ENCODE measurements around the gene EPB41. TPM values are rescaled to one million over a fixed set of nuclear protein-coding genes. Genes with fewer than 3 reads are reported as not detected.
"Not testable (repeated sequence)": the region's sequence is repeated elsewhere in the genome, so short reads cannot be mapped to it uniquely, and the experiment has no call there.

The EPB41 gene
- total RNA-seq, 2 experiments from 2014 or later = 163 to 198 TPM

DNA sequence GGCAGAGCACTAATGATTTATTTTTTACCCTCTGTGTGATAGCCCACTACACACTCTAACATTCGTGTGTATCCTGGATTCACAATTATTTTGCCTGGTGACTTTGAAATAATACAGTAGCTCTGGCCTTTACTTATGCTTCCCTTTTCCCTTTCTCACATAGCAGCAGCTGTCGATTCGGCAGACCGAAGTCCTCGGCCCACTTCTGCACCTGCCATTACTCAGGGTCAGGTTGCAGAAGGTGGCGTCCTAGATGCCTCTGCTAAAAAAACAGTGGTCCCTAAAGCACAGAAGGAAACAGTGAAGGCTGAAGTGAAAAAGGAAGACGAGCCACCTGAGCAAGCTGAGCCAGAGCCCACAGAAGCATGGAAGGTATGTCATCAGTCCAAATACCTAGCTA, 138.6 kb downstream of the EPB41 start:
- DNase-seq = no peak
- no peak overlapping the region for H3K27ac Mint-ChIP-seq
- H3K36me3 Mint-ChIP-seq (ENCODE audit: low read depth) = peaks cover 15% of the 10 kb centered on the region
- no peak overlapping the region for H3K4me3 Mint-ChIP-seq
- H3K9me3 Mint-ChIP-seq = no peaks in the 10 kb centered on the region
- CTCF ChIA-PET = interaction anchor here (0.8 kb wide), 1 partner anchor 68 kb away, joined by 3 read pairs; no protein-coding TSS in a partner anchor
- H3K27me3 Mint-ChIP-seq = no peaks in the 10 kb centered on the region
- POLR2A ChIA-PET = no interaction called here
- no peaks in the 10 kb centered on the region for H3K4me1 Mint-ChIP-seq

GRCh38 chr1:29055160-29055559, 140.8 kb downstream of the EPB41 start:
- POLR2A ChIA-PET = no interaction called here
- no peak overlapping the region for H3K27ac Mint-ChIP-seq
- no peaks in the 10 kb centered on the region for H3K9me3 Mint-ChIP-seq
- CTCF ChIA-PET = no interaction called here
- H3K4me1 Mint-ChIP-seq = no peaks in the 10 kb centered on the region
- H3K27me3 Mint-ChIP-seq = no peaks in the 10 kb centered on the region
- H3K4me3 Mint-ChIP-seq = no peak overlapping the region
- DNase-seq = no peak
- H3K36me3 Mint-ChIP-seq (ENCODE audit: low read depth) = peaks cover 17% of the 10 kb centered on the region

- H3K27me3 Mint-ChIP-seq = no peaks in the 10 kb centered on the region
- H3K9me3 Mint-ChIP-seq = no peaks in the 10 kb centered on the region
- H3K27ac Mint-ChIP-seq = no peak overlapping the region
- POLR2A ChIA-PET = no interaction called here
- DNase-seq = no peak
- no peak overlapping the region for H3K4me3 Mint-ChIP-seq
- H3K36me3 Mint-ChIP-seq (ENCODE audit: low read depth) = peaks cover 16% of the 10 kb centered on the region
- H3K4me1 Mint-ChIP-seq = no peaks in the 10 kb centered on the region
- CTCF ChIA-PET = interaction anchor here (0.7 to 0.9 kb wide), 2 partner anchors 177 to 265 kb away, joined by 3 read pairs; no protein-coding TSS in a partner anchor
These were observed 141.9 kb downstream of the EPB41 start for GRCh38 chr1:29056256-29056655.

GRCh38 chr1:29057700-29058099, 143.3 kb downstream of the EPB41 start:
- peaks cover 6% of the 10 kb centered on the region for H3K4me1 Mint-ChIP-seq
- no peaks in the 10 kb centered on the region for H3K27me3 Mint-ChIP-seq
- no peaks in the 10 kb centered on the region for H3K9me3 Mint-ChIP-seq
- no peak overlapping the region for H3K4me3 Mint-ChIP-seq
- H3K36me3 Mint-ChIP-seq (ENCODE audit: low read depth) = peaks cover 19% of the 10 kb centered on the region
- H3K27ac Mint-ChIP-seq = no peak overlapping the region
- POLR2A ChIA-PET = no interaction called here
- DNase-seq = no peak
- CTCF ChIA-PET = no interaction called here

GRCh38 chr1:29062157-29062942, 148.0 kb downstream of the EPB41 start:
- no peak overlapping the region for H3K4me3 Mint-ChIP-seq
- no peaks in the 10 kb centered on the region for H3K9me3 Mint-ChIP-seq
- CTCF ChIA-PET = interaction anchor here (0.8 to 1.2 kb wide), 2 partner anchors 15 to 180 kb away, joined by 3 read pairs; no protein-coding TSS in a partner anchor
- POLR2A ChIA-PET = no interaction called here
- peaks cover 18% of the 10 kb centered on the region for H3K36me3 Mint-ChIP-seq (ENCODE audit: low read depth)
- peaks cover 7% of the 10 kb centered on the region for H3K4me1 Mint-ChIP-seq
- H3K27me3 Mint-ChIP-seq = no peaks in the 10 kb centered on the region
- no peak for DNase-seq
- no peak overlapping the region for H3K27ac Mint-ChIP-seq

GRCh38 chr1:29064064-29064463, 149.7 kb downstream of the EPB41 start:
- ChIA-PET POLR2A (interaction anchor here (0.6 kb wide), 1 partner anchor 310 kb away, joined by 3 read pairs; no protein-coding TSS in a partner anchor), CTCF (interaction anchor here (1.2 kb wide), 1 partner anchor 13 kb away, joined by 3 read pairs; no protein-coding TSS in a partner anchor)
- H3K27me3 Mint-ChIP-seq = no peaks in the 10 kb centered on the region
- H3K36me3 Mint-ChIP-seq (ENCODE audit: low read depth) = peaks cover 27% of the 10 kb centered on the region
- no peak overlapping the region for H3K27ac Mint-ChIP-seq
- H3K4me3 Mint-ChIP-seq = no peak overlapping the region
- no peak for DNase-seq
- peaks cover 7% of the 10 kb centered on the region for H3K4me1 Mint-ChIP-seq
- no peaks in the 10 kb centered on the region for H3K9me3 Mint-ChIP-seq

DNA sequence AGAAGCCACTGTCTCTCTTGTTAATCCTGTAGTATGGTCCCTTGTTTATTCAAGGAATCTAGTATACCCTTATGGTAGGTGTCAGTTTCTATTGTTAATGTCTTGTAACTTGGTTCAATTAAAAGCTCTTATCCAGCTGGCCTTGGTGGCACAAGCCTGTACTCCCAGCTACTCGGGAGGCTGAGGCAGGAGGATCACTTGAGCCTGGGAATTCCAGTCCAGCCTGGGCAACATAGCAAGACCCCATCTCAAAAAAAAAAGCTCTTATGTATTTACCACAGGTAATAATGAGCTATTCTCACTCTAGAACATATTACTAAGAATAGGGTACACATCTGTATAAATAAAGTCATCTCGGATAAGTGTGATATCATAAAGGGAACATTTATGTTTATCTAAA, 162.8 kb downstream of the EPB41 start:
- no peak for DNase-seq
- no peaks in the 10 kb centered on the region for H3K4me1 Mint-ChIP-seq
- H3K9me3 Mint-ChIP-seq = no peaks in the 10 kb centered on the region
- no peaks in the 10 kb centered on the region for H3K27me3 Mint-ChIP-seq
- POLR2A ChIA-PET = no interaction called here
- no peak overlapping the region for H3K27ac Mint-ChIP-seq
- no peak overlapping the region for H3K4me3 Mint-ChIP-seq
- peaks cover 5% of the 10 kb centered on the region for H3K36me3 Mint-ChIP-seq (ENCODE audit: low read depth)
- CTCF ChIA-PET = interaction anchor here (0.5 to 1.0 kb wide), 3 partner anchors 14 to 243 kb away, joined by 3 read pairs; no protein-coding TSS in a partner anchor

DNA sequence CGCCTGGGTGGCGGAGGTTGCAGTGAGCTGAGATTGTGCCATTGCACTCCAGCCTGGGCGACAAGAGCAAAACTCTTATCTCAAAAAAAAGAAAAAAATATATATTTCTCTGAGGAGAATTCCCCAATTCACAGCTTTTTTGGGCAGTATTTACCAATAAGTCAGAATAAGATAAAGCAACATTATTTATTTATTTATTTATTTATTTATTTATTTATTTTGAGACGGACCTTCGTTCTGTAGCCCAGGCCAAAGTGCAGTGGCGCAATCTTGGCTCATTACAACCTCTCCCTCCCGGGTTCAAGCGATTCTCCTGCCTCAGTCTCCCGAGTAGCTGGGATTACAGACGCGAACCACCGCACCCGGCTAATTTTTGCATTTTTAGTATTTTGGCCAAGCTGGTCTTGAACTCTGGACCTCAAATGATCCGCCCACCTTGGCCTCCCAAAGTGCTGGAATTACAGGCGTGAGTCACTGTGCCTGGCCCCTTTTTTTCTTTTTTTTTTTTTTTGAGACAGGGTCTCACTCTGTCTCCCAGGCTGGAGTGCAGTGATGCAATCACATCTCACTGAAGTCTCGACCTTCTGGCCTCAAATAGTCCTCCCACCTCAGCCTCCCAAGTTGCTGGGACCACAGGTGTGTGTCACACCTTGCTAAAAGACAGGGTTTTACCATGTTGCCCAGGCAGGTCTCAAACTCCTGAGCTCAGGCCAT, 165.7 kb downstream of the EPB41 start:
- H3K4me1 Mint-ChIP-seq; H3K27me3 Mint-ChIP-seq; POLR2A ChIA-PET; H3K27ac Mint-ChIP-seq; CTCF ChIA-PET; H3K4me3 Mint-ChIP-seq; H3K9me3 Mint-ChIP-seq; H3K36me3 Mint-ChIP-seq (ENCODE audit: low read depth); DNase-seq: not testable (repeated sequence)

DNA sequence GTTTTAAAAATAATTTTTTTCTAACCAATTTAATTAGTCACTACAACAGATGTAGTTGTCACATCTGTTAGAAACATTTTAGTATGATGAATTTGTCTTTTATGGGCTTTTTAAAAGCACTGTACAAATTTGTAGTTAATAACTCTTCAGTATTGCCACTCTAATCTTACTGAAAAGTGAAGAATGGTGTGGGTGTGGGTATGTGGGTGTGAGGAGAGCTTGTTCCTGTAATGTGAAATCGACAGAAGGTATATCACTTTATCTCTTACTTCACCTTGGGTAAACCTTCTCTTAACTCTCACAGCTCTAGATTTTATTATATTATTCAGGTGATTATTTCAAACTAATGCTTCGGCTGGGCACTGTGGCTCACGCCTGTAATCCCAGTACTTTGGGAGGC, 166.8 kb downstream of the EPB41 start:
- ChIA-PET CTCF (interaction anchor here (0.5 to 1.4 kb wide), 2 partner anchors 13 to 102 kb away, joined by 3 read pairs; no protein-coding TSS in a partner anchor), POLR2A (interaction anchor here (0.6 kb wide), 1 partner anchor 689 kb away, joined by 3 read pairs; no protein-coding TSS in a partner anchor)
- peaks cover 9% of the 10 kb centered on the region for H3K36me3 Mint-ChIP-seq (ENCODE audit: low read depth)
- H3K27ac Mint-ChIP-seq = no peak overlapping the region
- H3K27me3 Mint-ChIP-seq = no peaks in the 10 kb centered on the region
- no peak overlapping the region for H3K4me3 Mint-ChIP-seq
- no peaks in the 10 kb centered on the region for H3K4me1 Mint-ChIP-seq
- DNase-seq = no peak
- H3K9me3 Mint-ChIP-seq = no peaks in the 10 kb centered on the region

DNA sequence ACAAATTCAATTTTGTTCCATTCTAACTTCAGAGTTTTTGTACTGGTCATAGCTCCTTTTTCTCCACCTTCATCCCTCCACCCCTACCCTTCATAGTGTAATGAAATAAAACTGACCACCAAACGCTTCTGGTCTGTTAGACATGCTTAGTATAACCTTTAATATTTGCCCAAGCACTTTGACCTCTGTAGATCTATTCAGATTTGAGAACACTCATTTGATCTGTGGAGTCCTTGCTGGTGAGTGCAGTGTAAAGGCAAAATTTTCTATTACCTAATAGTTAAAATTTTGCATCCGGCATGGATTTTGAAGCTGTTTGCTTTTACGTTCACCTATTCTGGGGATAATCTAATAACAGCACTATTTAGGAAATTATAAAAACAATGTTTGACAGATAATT, 168.2 kb downstream of the EPB41 start:
- no peak for DNase-seq
- ChIA-PET POLR2A (no interaction called here), CTCF (interaction anchor here (0.6 to 1.4 kb wide), 2 partner anchors 14 to 36 kb away, joined by 3 read pairs; no protein-coding TSS in a partner anchor)
- Mint-ChIP-seq H3K27me3 (no peaks in the 10 kb centered on the region), H3K27ac (no peak overlapping the region), H3K4me1 (no peaks in the 10 kb centered on the region), H3K4me3 (no peak overlapping the region), H3K36me3 (ENCODE audit: low read depth) (peaks cover 7% of the 10 kb centered on the region), H3K9me3 (no peaks in the 10 kb centered on the region)

DNA sequence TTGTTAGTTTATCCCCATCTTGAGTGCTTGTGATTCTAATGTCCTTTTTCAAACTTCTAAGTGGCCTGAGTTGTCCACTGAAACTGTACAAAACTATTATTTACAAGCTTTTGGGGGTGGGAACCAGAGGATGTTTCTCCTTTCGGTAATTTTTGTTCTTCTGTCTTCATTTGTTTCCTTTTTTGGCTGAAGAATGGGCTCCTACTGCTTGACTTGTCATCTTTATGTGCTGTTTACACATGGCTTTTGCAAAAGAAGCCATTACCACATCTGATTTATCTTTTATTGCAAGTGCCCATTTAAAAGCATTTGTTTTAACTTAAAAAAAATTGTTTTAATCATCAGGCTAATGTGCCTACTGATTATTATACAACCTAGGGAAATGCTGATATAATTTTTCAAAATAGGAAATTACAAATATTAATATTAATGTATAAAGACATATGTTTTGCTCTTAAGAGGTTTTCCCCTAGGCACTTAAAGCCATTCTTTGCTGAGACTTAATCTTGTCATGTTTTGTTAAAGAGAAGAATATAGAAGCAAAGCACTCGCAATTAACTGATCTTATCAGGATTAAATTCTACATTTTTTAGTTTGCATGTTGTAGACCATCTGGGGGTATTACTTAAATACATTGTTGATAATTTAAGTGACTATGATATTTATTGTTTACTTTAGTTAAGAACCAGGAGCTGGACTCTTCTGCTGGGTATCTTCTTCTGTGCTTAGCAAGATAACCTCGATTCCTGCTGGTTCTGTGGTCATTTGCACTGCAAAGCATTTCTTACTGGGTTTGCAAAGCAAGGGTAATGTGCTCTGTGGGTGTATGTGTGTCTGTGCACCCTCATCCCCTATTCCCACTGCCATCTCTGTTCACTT, 169.2 kb downstream of the EPB41 start:
- H3K36me3 Mint-ChIP-seq (ENCODE audit: low read depth) = peaks cover 10% of the 10 kb centered on the region

DNA sequence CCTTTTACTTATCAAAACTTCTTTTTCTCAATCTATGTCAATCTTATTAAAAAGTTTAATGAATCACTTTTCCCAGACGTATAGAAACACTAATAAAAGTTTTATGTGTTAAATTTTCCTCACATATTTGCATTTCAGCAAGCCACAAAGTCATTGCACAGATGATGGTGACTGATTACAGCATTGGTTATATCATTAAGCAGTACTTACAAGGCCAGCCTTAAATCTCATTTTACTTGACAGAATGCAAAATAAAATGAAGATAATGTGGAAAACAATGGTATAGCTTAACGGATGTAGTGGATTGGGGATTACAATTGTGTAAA, 169.8 kb downstream of the EPB41 start:
- no peaks in the 10 kb centered on the region for H3K27me3 Mint-ChIP-seq
- no peak for DNase-seq
- ChIA-PET POLR2A (no interaction called here), CTCF (no interaction called here)
- H3K4me3 Mint-ChIP-seq = no peak overlapping the region
- H3K36me3 Mint-ChIP-seq (ENCODE audit: low read depth) = peaks cover 11% of the 10 kb centered on the region
- no peaks in the 10 kb centered on the region for H3K9me3 Mint-ChIP-seq
- H3K4me1 Mint-ChIP-seq = no peaks in the 10 kb centered on the region
- H3K27ac Mint-ChIP-seq = no peak overlapping the region

More for the DNA sequence above, 169.2 kb downstream of the EPB41 start:
- H3K9me3 Mint-ChIP-seq = no peaks in the 10 kb centered on the region
- no peak for DNase-seq
- ChIA-PET POLR2A (no interaction called here), CTCF (no interaction called here)
- no peak overlapping the region for H3K27ac Mint-ChIP-seq
- no peak overlapping the region for H3K4me3 Mint-ChIP-seq
- H3K4me1 Mint-ChIP-seq = no peaks in the 10 kb centered on the region
- H3K27me3 Mint-ChIP-seq = no peaks in the 10 kb centered on the region
